ENCODE measurements around the gene ARHGEF40.

- TF ChIP-seq CTCF (IDR thresholded peaks at IDR 0.05 in 2 of 3, conservative IDR thresholded peaks at IDR 0.05 in 1 of 3; ENCODE audit: control insufficient read depth in 2 of 3, extremely low read depth in 1 of 3, insufficient read depth in 1 of 3, low read depth in 3 of 3, low read length in 3 of 3) (no peak), ATF3 (IDR thresholded peaks at IDR 0.05; ENCODE audit: borderline replicate concordance, extremely low read depth, low read depth, low read length) (no peak), EP300 (IDR thresholded peaks at IDR 0.05; ENCODE audit: borderline replicate concordance in 1 of 2, control insufficient read depth in 1 of 2, low read depth in 2 of 2, low read length in 2 of 2) (no peak), EZH2 (IDR thresholded peaks at IDR 0.05; ENCODE audit: borderline replicate concordance, control insufficient read depth, low read depth, low read length) (no peak), SRF (IDR thresholded peaks at IDR 0.05; ENCODE audit: low read depth in 2 of 2, low read length in 2 of 2) (no peak), USF1 (IDR thresholded peaks at IDR 0.05; ENCODE audit: borderline replicate concordance, extremely low read length, insufficient read depth, low read depth, low read length) (no peak), MYC (IDR thresholded peaks at IDR 0.05; ENCODE audit: insufficient read depth, insufficient read length, insufficient replicate concordance, low read length, severe bottlenecking) (no peak)
These were observed 569 bp upstream of the ARHGEF40 start for GRCh38 chr14:21069388-21070082.

All from GM12878 (cell line).